Fibroblast of lung (primary cell): ENCODE data around the gene NEXN. TPM values are rescaled to one million over a fixed set of nuclear protein-coding genes. Genes with fewer than 3 reads are reported as not detected.

ENCODE experiments used
- DNase-seq, 2 donors: peaks; one replicate each; pipeline versions ENCODE4 v3.0.0 to v3.0.0-alpha.2; 2010; ENCODE audit warnings: low read depth in 2 of 2
- H2AFZ ChIP-seq: 2 replicates; pipeline ENCODE4 v1.5.1; 2012; ENCODE audit warnings: low read length, control low read depth, inconsistent platforms
- H3K27ac ChIP-seq: 2 replicates; pipeline ENCODE4 v1.5.1; 2011; ENCODE audit warnings: low read length, control low read depth; ENCODE audit not compliant: insufficient read depth
- H3K27me3 ChIP-seq: 2 replicates; pipeline ENCODE4 v1.5.1; 2011; ENCODE audit warnings: mild to moderate bottlenecking, low read length; ENCODE audit not compliant: control insufficient read depth, insufficient read depth
- H3K36me3 ChIP-seq: 2 replicates; pipeline ENCODE4 v1.5.1; 2011; ENCODE audit warnings: low read length; ENCODE audit not compliant: control insufficient read depth, insufficient read depth
- H3K4me1 ChIP-seq: 2 replicates; pipeline ENCODE4 v1.5.1; 2011; ENCODE audit warnings: low read length; ENCODE audit not compliant: control insufficient read depth, insufficient read depth; ENCODE audit errors: extremely low read depth
- H3K4me2 ChIP-seq: 2 replicates; pipeline ENCODE4 v1.5.1; 2011; ENCODE audit warnings: low read length, control low read depth; ENCODE audit not compliant: insufficient read depth; ENCODE audit errors: extremely low read depth
- H3K4me3 ChIP-seq, 4 experiments: fragments of 200-600 bp in 1 of 4; sonication (generic) in 1 of 4; replicated peaks in 1 of 4; 2 replicates each; pipeline ENCODE4 v1.5.1; 2011 to 2016; ENCODE audit warnings: low read length in 4 of 4, low read depth in 3 of 4, mild to moderate bottlenecking in 3 of 4, control low read depth in 2 of 4, inconsistent platforms in 1 of 4, mixed read lengths in 1 of 4; ENCODE audit not compliant: insufficient read depth in 1 of 4; ENCODE audit errors: control extremely low read depth in 1 of 4
- H3K79me2 ChIP-seq: 2 replicates; pipeline ENCODE4 v1.5.1; 2012; ENCODE audit warnings: mild to moderate bottlenecking, low read length, inconsistent platforms; ENCODE audit not compliant: control insufficient read depth, insufficient read depth
- H3K9ac ChIP-seq: 2 replicates; pipeline ENCODE4 v1.5.1; 2011; ENCODE audit warnings: mild to moderate bottlenecking, low read length, control low read depth; ENCODE audit not compliant: insufficient read depth
- H3K9me3 ChIP-seq: 2 replicates; pipeline ENCODE4 v1.5.1; 2012; ENCODE audit warnings: low read depth, low read length; ENCODE audit not compliant: control insufficient read depth, insufficient read depth
- H4K20me1 ChIP-seq: 2 replicates; pipeline ENCODE4 v1.5.1; 2011; ENCODE audit warnings: low read length; ENCODE audit not compliant: control insufficient read depth, insufficient read depth; ENCODE audit errors: extremely low read depth
- CTCF ChIP-seq, 2 donors: IDR thresholded peaks in 1 of 2; conservative IDR thresholded peaks in 1 of 2; 1 replicate in 1 of 2; 2 replicates in 1 of 2; pipeline ENCODE4 v1.5.1; 2011 to 2012; ENCODE audit warnings: low read length in 2 of 2, control low read depth in 1 of 2, inconsistent platforms in 1 of 2, low read depth in 1 of 2, mild to moderate bottlenecking in 1 of 2
- EZH2 ChIP-seq: IDR thresholded peaks from 2 replicates; pipeline ENCODE4 v1.5.1; 2012; ENCODE audit warnings: low read length, control low read depth, mild to moderate bottlenecking; ENCODE audit errors: missing control alignments
- polyA plus RNA-seq, 2 donors: library from polyadenylated mRNA; depleted of rRNA in 1 of 2; stranded (reverse) in 1 of 2; unstranded in 1 of 2; fragments of >200 nt; gene quantifications; 2 replicates each; pipeline ENCODE4 v1.2.1, GENCODE V29; 2011 to 2012; ENCODE audit warnings: missing spikeins in 1 of 2
- total RNA-seq: library from RNA; depleted of rRNA; stranded (reverse); fragments of >200 nt; gene quantifications from 2 replicates; pipeline ENCODE4 v1.2.1, GENCODE V29; 2014

Gene NEXN
- total and polyA plus RNA-seq, 2 donors (not counting 1 experiment from before 2014, with no cell fraction given) = 24.4 to 49.0 TPM

GRCh38 chr1:77891200-77891599, 2.8 kb downstream of the NEXN start:
- H4K20me1 ChIP-seq = no peaks in the 10 kb centered on the region
- H3K9ac ChIP-seq = no peak overlapping the region
- DNase-seq = no peak
- peak overlapping the region in 2 of 4 experiments; percentile 88 to 90 for H3K4me3 ChIP-seq
- peak overlapping the region; percentile 17 for H3K4me2 ChIP-seq
- TF ChIP-seq CTCF (conservative IDR thresholded peaks at IDR 0.05 in 1 of 2, IDR thresholded peaks at IDR 0.05 in 1 of 2; ENCODE audit: low read depth in 1 of 2, low read length in 2 of 2) = no peak
- no peak for TF ChIP-seq EZH2
- peaks cover 5% of the 10 kb centered on the region for H3K36me3 ChIP-seq
- H3K27me3 ChIP-seq = no peaks in the 10 kb centered on the region
- no peak overlapping the region for H2AFZ ChIP-seq
- H3K4me1 ChIP-seq = peaks cover 2% of the 10 kb centered on the region
- no peaks in the 10 kb centered on the region for H3K9me3 ChIP-seq
- H3K27ac ChIP-seq = no peak overlapping the region
- peaks cover 88% of the 10 kb centered on the region for H3K79me2 ChIP-seq

GRCh38 chr1:77899647-77900320, 11.4 kb downstream of the NEXN start:
- Histone ChIP-seq H3K27me3 (no peaks in the 10 kb centered on the region), H2AFZ (no peak overlapping the region), H3K4me1 (peaks cover 5% of the 10 kb centered on the region), H3K36me3 (peaks cover 1% of the 10 kb centered on the region), H3K9ac (no peak overlapping the region), H3K4me2 (no peak overlapping the region), H3K27ac (no peak overlapping the region), H3K9me3 (no peaks in the 10 kb centered on the region), H4K20me1 (peaks cover 3% of the 10 kb centered on the region), H3K4me3 (no peak overlapping the region), H3K79me2 (peaks cover 66% of the 10 kb centered on the region)
- TF ChIP-seq CTCF (conservative IDR thresholded peaks at IDR 0.05 in 1 of 2, IDR thresholded peaks at IDR 0.05 in 1 of 2; ENCODE audit: low read depth in 1 of 2, low read length in 2 of 2) (no peak), EZH2 (no peak)
- DNase-seq = peak; percentile 34 to 51

- peak; percentile 63 to 75 for DNase-seq
- H3K4me1 ChIP-seq = peaks cover 5% of the 10 kb centered on the region
- H2AFZ ChIP-seq = no peak overlapping the region
- peak overlapping the region; percentile 27 for H3K4me2 ChIP-seq
- H3K9ac ChIP-seq = no peak overlapping the region
- TF ChIP-seq EZH2 (no peak), CTCF (conservative IDR thresholded peaks at IDR 0.05 in 1 of 2, IDR thresholded peaks at IDR 0.05 in 1 of 2; ENCODE audit: low read depth in 1 of 2, low read length in 2 of 2) (peak; percentile 67 to 75)
- peak overlapping the region in 1 of 4 experiments; percentile 32 for H3K4me3 ChIP-seq
- H3K27ac ChIP-seq = no peak overlapping the region
- H3K9me3 ChIP-seq = no peaks in the 10 kb centered on the region
- H3K79me2 ChIP-seq = peaks cover 67% of the 10 kb centered on the region
- peaks cover under 1% of the 10 kb centered on the region for H3K36me3 ChIP-seq
- H3K27me3 ChIP-seq = no peaks in the 10 kb centered on the region
- H4K20me1 ChIP-seq = peaks cover 3% of the 10 kb centered on the region
These were observed 12.4 kb downstream of the NEXN start for GRCh38 chr1:77900687-77901293.
